Activated naive CD4-positive, alpha-beta T cell treated with anti-CD3 and anti-CD28 coated beads, Interleukin-2, amount 10 ng/mL, durations not matched to agents 5 hours and 36 hours (primary cell): Measurements from ENCODE around the gene PNPLA1. TPM values are rescaled to one million over a fixed set of nuclear protein-coding genes. Genes with fewer than 3 reads are reported as not detected.

Source experiments
- total RNA-seq, 2 experiments: library from RNA; stranded (reverse); gene quantifications; one replicate each; pipeline ENCODE4 v1.2.3, GENCODE V29; 2021

Gene PNPLA1, protein sequence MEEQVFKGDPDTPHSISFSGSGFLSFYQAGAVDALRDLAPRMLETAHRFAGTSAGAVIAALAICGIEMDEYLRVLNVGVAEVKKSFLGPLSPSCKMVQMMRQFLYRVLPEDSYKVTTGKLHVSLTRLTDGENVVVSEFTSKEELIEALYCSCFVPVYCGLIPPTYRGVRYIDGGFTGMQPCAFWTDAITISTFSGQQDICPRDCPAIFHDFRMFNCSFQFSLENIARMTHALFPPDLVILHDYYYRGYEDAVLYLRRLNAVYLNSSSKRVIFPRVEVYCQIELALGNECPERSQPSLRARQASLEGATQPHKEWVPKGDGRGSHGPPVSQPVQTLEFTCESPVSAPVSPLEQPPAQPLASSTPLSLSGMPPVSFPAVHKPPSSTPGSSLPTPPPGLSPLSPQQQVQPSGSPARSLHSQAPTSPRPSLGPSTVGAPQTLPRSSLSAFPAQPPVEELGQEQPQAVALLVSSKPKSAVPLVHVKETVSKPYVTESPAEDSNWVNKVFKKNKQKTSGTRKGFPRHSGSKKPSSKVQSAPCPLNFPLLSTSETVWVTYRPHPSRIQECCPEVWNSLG
- total RNA-seq: not detected

DNA sequence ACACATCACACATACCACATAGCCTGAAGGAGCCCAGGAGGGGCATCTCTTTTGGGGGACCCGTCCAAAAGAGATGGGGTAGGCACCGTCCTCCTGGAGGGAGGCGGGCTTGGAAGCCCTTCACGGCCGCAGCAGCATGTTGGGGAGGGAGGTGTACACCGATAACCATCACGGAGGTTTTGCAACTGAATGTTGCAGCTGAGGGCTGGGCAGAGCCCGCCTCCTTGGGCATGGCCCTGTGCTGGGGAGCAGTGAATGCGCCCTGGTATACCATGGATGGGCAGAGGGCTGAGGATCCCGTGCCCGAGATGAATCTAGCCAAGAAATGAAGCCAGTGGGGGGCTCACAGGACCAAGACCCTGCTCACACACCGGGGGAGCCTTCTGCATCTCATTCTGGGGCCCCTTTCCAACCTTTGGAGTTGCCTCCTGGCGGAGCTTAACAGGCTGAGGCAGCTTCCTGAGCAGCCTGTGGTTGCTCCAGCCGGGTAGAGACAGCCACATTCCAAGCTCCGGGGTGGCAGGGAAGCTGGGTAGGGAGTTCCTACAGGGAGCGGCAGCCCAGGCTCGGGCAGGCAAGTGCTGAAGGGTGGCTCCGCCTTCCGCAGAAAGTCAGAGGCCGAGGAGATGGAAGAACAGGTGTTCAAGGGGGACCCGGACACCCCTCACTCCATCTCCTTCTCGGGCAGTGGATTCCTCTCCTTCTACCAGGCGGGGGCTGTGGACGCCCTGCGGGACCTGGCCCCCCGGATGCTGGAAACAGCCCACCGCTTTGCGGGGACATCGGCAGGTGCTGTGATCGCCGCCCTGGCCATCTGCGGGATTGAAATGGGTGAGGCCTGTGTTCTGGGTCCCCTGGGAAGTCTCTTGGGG lies at the start of gene PNPLA1:
TSS of gene PNPLA1 (plus strand) at position 227 of the 872 bp plus-strand sequence. CDS start at position 627, 400 bp downstream.

DNA sequence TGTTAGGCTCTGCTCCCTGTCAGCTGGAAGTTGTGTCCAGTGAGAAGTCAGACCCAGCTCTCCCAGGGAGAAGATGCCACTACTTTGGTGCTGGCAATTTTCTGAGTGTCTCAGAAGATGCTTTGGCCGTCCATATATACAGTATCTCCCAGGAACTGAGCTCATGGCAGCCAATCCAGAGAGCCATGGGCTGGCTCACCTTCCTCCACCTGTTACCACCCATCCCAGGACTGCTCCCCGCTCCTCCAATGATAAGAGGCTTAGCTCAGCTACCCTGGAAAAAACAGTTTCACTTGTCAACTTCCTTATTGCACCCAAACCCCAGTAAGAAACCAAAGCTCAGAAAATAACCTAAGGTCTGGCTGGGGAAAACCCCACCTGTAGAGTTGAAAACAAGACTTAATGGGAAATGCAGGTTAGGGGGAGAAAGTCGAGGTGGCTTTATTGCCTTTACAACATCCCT lies 67.0 kb downstream of the PNPLA1 start, which contains the start of gene BNIP5:
TSS of gene BNIP5 (minus strand) at position 110 of the 463 bp plus-strand sequence. CDS start 6,198 bp downstream, outside the sequence.

Other genes starting within 250 kb of the PNPLA1 start
- not detected for gene SLC26A8, start 245.4 kb upstream of the PNPLA1 start, total RNA-seq
- gene MAPK14, start 242.3 kb upstream of the PNPLA1 start, total RNA-seq: 10 to 100 TPM; 59.7 to 60.2 TPM
- gene MAPK13, start 139.5 kb upstream of the PNPLA1 start, total RNA-seq: 10 to 100 TPM; 46.9 to 50.7 TPM
- gene BRPF3, start 73.3 kb upstream of the PNPLA1 start, total RNA-seq: 10 to 100 TPM; 21.5 to 23.1 TPM
- gene BNIP5, start 66.8 kb downstream of the PNPLA1 start, total RNA-seq: not detected
- gene ETV7, start 117.6 kb downstream of the PNPLA1 start, total RNA-seq: 1 to 10 TPM; 5.2 to 5.3 TPM
- under 1 TPM; 0.17 to 0.20 TPM for gene PXT1, start 172.8 kb downstream of the PNPLA1 start, total RNA-seq
- 10 to 100 TPM; 50.4 to 51.4 TPM for gene KCTD20, start 172.9 kb downstream of the PNPLA1 start, total RNA-seq